DOHH2 (cell line): ENCODE data around the gene TMEM187.

Source experiments
- CTCF ChIP-seq: fragments of 200-600 bp; sonication (generic); IDR thresholded peaks from one replicate; pipeline ENCODE4 v1.5.1; 2014; ENCODE audit warnings: antibody characterized with exemption, mild to moderate bottlenecking, low read depth, low read length; ENCODE audit not compliant: poor library complexity, severe bottlenecking
- EZH2phosphoT487 ChIP-seq: fragments of 200-600 bp; sonication (generic); IDR thresholded peaks from 2 replicates; pipeline ENCODE4 v1.6.1; 2017; ENCODE audit warnings: borderline replicate concordance, mild to moderate bottlenecking, antibody characterized with exemption, low read length, moderate library complexity, mixed read lengths

DNA sequence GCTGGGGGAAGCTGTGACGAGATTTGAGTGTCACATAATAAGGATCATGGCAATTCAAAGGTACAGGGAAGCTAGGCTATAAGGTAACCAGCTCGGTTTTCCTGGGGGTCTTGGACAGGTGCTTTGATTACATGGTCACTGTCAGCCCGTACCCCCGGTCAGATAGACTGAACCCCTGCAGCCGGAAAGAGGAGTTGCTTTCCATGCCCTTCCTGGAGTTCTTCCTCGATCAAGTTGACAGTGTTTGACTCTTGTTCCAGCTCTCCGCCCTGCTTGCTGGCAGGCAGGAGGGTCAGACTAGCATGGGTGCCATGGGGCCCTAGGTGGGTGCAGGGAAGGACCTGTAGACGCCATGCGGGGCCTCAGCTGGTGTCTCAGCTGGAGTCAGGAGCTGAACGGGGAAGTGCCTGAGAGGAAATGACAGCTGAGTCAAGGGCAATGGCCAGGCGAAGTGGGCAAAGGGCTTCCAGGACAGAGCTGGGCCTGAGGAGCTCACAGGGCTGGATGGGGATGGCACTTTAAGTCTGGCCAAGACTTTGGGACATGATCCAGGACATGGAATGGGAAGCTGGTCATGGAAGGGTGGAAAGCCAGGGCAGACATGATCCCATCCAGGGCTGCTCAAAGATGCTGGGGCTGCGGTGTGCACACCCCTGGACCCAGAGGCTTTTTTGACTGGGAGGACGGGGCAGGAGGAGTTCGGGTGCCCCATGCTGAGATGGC lies 1.6 kb downstream of the TMEM187 start:
- TF ChIP-seq CTCF (no peak), EZH2phosphoT487 (no peak)
